Astrocyte (in vitro differentiated cells and primary cell): ENCODE measurements around the gene PPP2CA.

Experiments used
- CTCF ChIP-seq: IDR thresholded peaks from 2 replicates; pipeline ENCODE4 v1.5.1; 2011; ENCODE audit warnings: low read depth, mild to moderate bottlenecking, inconsistent platforms, low read length, moderate library complexity; ENCODE audit not compliant: insufficient read depth
- EZH2 ChIP-seq: IDR thresholded peaks from 2 replicates; pipeline ENCODE4 v1.6.1; 2012; ENCODE audit warnings: mild to moderate bottlenecking, low read length, inconsistent platforms; ENCODE audit not compliant: insufficient read depth

GRCh38 chr5:134148316-134148715, 77.6 kb downstream of the PPP2CA start:
- TF ChIP-seq CTCF: no peak
- TF ChIP-seq EZH2: no peak
